ENCODE measurements around the gene THSD4.

GRCh38 chr15:71088683-71089082, 26.6 kb upstream of the THSD4 start:
- no peak for TF ChIP-seq FOXK2 (conservative IDR thresholded peaks at IDR 0.05 in 1 of 2, IDR thresholded peaks at IDR 0.05 in 1 of 2; ENCODE audit: low read depth in 2 of 2)
- no peak for TF ChIP-seq PML (IDR thresholded peaks at IDR 0.05; ENCODE audit: low read length)
- no peak for TF ChIP-seq TCF7L2 (IDR thresholded peaks at IDR 0.05; ENCODE audit: low read depth, low read length)
- no peak for TF ChIP-seq EP300 (IDR thresholded peaks at IDR 0.05; ENCODE audit: low read length)
- TF ChIP-seq RAD51 (IDR thresholded peaks at IDR 0.05; ENCODE audit: borderline replicate concordance, low read depth), result no peak
- TF ChIP-seq EZH2 (IDR thresholded peaks at IDR 0.05; ENCODE audit: borderline replicate concordance, low read depth, low read length), result no peak
- TF ChIP-seq KDM1A (IDR thresholded peaks at IDR 0.05), result no peak
- no peak for TF ChIP-seq ZNF407 (IDR thresholded peaks at IDR 0.05; ENCODE audit: low read depth)
- TF ChIP-seq GATA2 (CRISPR knock-in tag; IDR thresholded peaks at IDR 0.05), result no peak
- no peak for TF ChIP-seq MAX (CRISPR knock-in tag; IDR thresholded peaks at IDR 0.05)
- no peak for TF ChIP-seq CTCF (IDR thresholded peaks at IDR 0.05 in 2 of 3, conservative IDR thresholded peaks at IDR 0.05 in 1 of 3; ENCODE audit: insufficient read depth in 2 of 3, low read depth in 1 of 3, low read length in 3 of 3)
